Retinal pigment epithelial cell (primary cell): Measurements from ENCODE around the gene FAM118A.
"Not testable (repeated sequence)": the region's sequence is repeated elsewhere in the genome, so short reads cannot be mapped to it uniquely, and the experiment has no call there.

ENCODE experiments used
- DNase-seq: peaks from one replicate; pipeline ENCODE4 v3.0.0-alpha.2; 2010; ENCODE audit warnings: low read depth
- H3K4me3 ChIP-seq: 2 replicates; pipeline ENCODE4 v1.5.1; 2011; ENCODE audit warnings: mild to moderate bottlenecking, low read length, control low read depth, moderate library complexity
- TF ChIP-seq, protein P1 (sequence below): conservative IDR thresholded peaks from 2 replicates; pipeline ENCODE4 v1.5.1; 2011; ENCODE audit warnings: low read depth, low read length, control low read depth, inconsistent platforms

FAM118A gene

DNA sequence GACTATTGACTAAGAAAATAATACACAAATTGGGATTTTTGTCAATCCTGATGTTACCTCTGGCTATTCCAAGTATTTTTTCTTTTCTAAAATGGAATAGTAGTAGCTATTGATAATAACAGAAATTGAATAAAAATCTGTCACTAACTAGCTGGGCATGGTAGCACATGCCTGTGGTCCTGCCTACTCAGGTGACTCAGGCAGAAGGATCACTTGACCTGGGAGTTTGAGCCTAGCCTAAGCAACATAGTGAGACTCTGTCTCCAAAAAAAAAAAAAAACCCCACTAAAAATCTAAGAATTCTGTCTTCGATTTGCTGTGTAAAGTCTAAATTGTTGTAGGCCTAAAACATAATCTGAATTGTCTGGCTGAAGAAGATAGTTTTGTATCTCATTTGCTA lies 42.2 kb downstream of the FAM118A start:
- H3K4me3 ChIP-seq, result no peak overlapping the region

DNA sequence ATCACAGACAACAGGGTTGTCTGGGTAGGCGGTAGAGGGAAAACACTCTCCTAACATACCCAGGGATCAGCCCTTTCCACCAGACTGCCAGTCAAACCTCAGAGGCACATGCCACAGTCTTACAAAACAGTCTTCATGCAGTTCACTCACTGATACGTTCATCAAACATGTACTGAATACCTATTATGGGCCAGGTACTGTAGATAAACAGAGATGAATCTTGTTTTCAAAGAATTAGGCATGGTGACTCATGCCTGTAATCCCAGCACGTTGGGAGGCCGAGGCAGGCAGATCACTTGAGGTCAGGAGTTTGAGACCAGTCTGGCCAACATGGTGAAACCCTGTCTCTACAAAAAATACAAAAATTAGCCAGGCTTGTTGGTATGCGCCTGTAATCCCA lies 43.0 kb downstream of the FAM118A start:
- not testable (repeated sequence) for DNase-seq, H3K4me3 ChIP-seq

More for the DNA sequence above, 42.2 kb downstream of the FAM118A start:
- TF ChIP-seq, protein P1, sequence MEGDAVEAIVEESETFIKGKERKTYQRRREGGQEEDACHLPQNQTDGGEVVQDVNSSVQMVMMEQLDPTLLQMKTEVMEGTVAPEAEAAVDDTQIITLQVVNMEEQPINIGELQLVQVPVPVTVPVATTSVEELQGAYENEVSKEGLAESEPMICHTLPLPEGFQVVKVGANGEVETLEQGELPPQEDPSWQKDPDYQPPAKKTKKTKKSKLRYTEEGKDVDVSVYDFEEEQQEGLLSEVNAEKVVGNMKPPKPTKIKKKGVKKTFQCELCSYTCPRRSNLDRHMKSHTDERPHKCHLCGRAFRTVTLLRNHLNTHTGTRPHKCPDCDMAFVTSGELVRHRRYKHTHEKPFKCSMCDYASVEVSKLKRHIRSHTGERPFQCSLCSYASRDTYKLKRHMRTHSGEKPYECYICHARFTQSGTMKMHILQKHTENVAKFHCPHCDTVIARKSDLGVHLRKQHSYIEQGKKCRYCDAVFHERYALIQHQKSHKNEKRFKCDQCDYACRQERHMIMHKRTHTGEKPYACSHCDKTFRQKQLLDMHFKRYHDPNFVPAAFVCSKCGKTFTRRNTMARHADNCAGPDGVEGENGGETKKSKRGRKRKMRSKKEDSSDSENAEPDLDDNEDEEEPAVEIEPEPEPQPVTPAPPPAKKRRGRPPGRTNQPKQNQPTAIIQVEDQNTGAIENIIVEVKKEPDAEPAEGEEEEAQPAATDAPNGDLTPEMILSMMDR, result no peak
- no peak for DNase-seq

DNA sequence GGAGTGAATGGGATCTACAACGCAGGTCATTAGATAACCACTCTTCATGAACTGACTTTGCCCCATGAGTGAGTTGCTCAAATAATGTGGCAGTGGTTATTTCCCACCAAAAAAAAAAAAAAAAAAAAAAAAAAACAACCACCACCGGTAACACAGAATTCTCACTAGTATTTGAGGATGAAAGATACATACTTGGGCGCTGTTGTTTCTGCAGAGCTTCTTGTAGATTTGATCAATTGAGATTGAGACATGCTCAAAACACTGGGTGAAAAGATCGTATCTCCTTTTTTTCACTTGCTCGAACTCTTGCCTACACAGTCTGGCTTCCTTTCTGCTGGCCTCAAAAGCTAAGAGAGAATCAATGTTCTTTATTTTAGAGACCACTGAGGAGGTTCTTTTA lies 44.1 kb downstream of the FAM118A start:
- DNase-seq, result no peak
- no peak overlapping the region for H3K4me3 ChIP-seq
- TF ChIP-seq, protein P1, result no peak

DNA sequence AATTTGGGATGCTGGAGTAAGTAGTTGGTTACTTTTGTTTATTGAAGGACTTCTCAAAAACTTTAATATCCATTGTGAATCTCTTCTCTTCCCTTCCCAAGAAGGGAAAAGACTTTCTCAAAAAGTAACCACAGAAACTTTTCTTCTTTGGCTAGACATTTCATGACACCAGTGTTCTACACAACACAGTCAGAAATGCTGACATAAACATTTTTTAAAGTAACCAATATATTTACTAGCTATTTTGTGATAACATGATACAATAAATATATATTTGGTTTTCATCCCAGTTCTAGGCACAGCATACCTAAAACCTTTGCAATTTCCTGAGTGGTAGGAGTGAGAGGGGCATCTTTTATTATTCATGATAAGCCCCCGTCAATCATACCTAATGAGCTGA lies 47.8 kb downstream of the FAM118A start:
- H3K4me3 ChIP-seq, result no peak overlapping the region
- TF ChIP-seq, protein P1, result no peak
- no peak for DNase-seq

DNA sequence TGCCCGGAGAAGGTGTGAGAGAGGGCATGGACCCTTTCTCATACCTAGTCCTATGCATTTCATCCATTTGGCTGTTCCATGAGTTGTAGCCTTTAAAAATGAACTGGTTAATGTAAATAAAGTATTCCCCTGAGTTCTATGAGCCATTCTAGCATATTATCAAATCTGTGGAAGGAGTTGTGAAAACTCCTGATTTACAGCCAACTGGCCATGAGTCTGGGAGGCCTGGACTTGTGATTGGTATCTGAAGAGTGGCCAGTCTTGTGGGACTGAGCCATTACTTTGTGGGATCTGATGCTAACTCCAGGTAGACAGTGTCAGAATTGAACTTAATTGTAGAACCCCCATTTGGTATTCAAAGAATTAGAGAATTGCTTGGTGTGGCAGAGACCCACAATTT lies 48.4 kb downstream of the FAM118A start:
- no peak for DNase-seq
- H3K4me3 ChIP-seq, result no peak overlapping the region
- TF ChIP-seq, protein P1, result no peak

DNA sequence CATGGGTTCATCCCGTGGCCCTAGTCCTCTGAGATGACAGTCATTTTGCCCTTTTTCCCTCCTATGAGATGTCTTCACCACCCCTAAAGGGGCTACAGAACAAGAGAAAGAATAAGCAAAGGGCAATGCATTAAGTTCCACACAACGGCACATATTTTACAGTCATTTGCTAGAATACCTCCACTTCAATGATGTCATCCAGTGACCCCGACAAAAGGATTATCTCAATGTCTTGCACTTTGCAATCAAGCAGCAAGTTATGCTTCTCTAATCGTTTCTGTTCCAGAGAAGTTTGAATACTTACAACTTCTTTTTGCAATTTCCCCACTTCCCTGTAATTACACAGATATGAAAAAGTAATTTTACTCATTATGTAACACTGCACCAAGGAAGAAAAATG lies 49.9 kb downstream of the FAM118A start:
- TF ChIP-seq, protein P1, result no peak
- no peak overlapping the region for H3K4me3 ChIP-seq
- DNase-seq, result peak; percentile 11

DNA sequence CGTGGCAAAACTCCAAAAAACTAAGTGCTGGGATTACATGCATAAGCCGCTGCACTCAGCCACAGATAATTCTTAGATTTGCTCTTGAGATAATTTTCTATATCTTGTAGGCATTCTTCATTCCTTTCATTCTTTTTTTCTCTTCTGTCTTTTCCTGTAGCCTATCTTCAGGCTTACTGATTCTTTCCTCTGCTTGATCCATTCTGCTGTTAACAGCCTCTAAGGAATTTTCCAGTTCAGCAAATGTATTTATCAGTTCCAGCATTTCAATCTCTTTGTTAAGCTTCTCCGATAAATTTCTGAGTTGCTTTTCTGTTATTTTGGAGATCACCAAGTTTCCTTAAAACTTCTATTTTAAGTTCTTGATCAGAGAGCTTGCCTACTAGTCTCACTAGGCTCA lies 57.0 kb downstream of the FAM118A start:
- TF ChIP-seq, protein P1, result no peak
- no peak overlapping the region for H3K4me3 ChIP-seq
- DNase-seq, result no peak

DNA sequence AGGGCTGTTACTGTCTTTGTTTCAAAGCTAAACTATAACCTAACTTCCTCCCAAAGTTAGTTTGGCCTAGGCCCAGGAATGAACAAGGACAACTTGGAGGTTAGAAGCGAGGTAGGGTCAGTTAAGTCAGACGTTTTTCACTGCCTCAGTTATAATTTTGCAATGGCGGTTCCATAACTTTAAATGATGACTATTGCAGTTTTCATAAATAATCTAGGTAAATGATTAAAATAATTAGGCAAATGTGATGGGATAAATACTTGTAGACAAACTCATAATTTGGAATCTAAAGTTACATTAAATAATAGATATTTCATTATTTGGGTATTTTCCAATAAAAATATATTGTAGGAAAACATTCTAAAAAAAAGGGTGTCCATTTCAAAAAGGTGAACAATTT lies 63.9 kb downstream of the FAM118A start:
- DNase-seq, H3K4me3 ChIP-seq: not testable (repeated sequence)
